CD4-positive, alpha-beta T cell treated with Interleukin-21 for 1 hour (primary cell): ENCODE results near the gene NEDD9.

ENCODE experiments used
- DNase-seq: peaks from one replicate; pipeline ENCODE4 v3.0.0-alpha.2; 2020

NEDD9 gene

GRCh38 chr6:11233673-11234573, 1.5 kb upstream of the NEDD9 start:
- DNase-seq: no peak

GRCh38 chr6:11232770-11233626, 530 bp upstream of the NEDD9 start:
- no peak for DNase-seq

GRCh38 chr6:11231564-11232192, 790 bp downstream of the NEDD9 start:
- no peak for DNase-seq

GRCh38 chr6:11231108-11231463, 1.4 kb downstream of the NEDD9 start:
- no peak for DNase-seq

- DNase-seq: no peak
These were observed 2.0 kb downstream of the NEDD9 start for GRCh38 chr6:11230158-11231107.

GRCh38 chr6:11229655-11230046, 2.8 kb downstream of the NEDD9 start:
- DNase-seq: no peak

GRCh38 chr6:11228935-11229654, 3.4 kb downstream of the NEDD9 start:
- no peak for DNase-seq

GRCh38 chr6:11227698-11228097, 4.8 kb downstream of the NEDD9 start:
- DNase-seq: no peak

GRCh38 chr6:11226005-11226404, 6.5 kb downstream of the NEDD9 start:
- DNase-seq: no peak

- peak; percentile 21 for DNase-seq
These were observed 7.5 kb downstream of the NEDD9 start for GRCh38 chr6:11224966-11225463.

- peak; percentile 67 for DNase-seq
These were observed 8.1 kb downstream of the NEDD9 start for GRCh38 chr6:11224252-11224965.

GRCh38 chr6:11223286-11223864, 9.1 kb downstream of the NEDD9 start:
- DNase-seq: no peak

GRCh38 chr6:11222385-11223277, 9.8 kb downstream of the NEDD9 start:
- DNase-seq: no peak

GRCh38 chr6:11221623-11222384, 10.7 kb downstream of the NEDD9 start:
- no peak for DNase-seq

- DNase-seq: no peak
These were observed 13.1 kb downstream of the NEDD9 start for GRCh38 chr6:11219400-11219834.

- DNase-seq: no peak
These were observed 13.7 kb downstream of the NEDD9 start for GRCh38 chr6:11218538-11219399.

- no peak for DNase-seq
These were observed 14.4 kb downstream of the NEDD9 start for GRCh38 chr6:11218102-11218442.
